Endothelial cell of umbilical vein (primary cell): Measurements from ENCODE around the gene USH1C. TPM values are rescaled to one million over a fixed set of nuclear protein-coding genes. Genes with fewer than 3 reads are reported as not detected.

Source experiments
- BruUV-seq: library from RNA; stranded (reverse); fragments of 400-500 nt; replicated peaks from 2 replicates; lab custom pipeline; 2021; lab: Mats Ljungman, UMichigan
- CTCF ChIA-PET: fragments of 300-600, 350-600 bp; sonication (Branson Sonifier 250); formaldehyde crosslinking; loops from one replicate; lab custom pipeline; 2021; ENCODE audit warnings: antibody characterized with exemption, inconsistent platforms; lab: Charles Lee
- POLR2A ChIA-PET: fragments of 300-600, 350-600 bp; sonication (Branson Sonifier 250); formaldehyde crosslinking; loops from one replicate; lab custom pipeline; 2021; ENCODE audit warnings: antibody characterized with exemption, inconsistent platforms; lab: Charles Lee
- DNase-seq: peaks from one replicate; pipeline ENCODE4 v3.0.0-alpha.2; 2011; ENCODE audit warnings: low read depth, low spot score
- FAIRE-seq: peaks from 2 replicates; lab custom pipeline; 2011; peaks lifted over from hg19 to GRCh38; lab: Jason Lieb, UNC
- H2AFZ ChIP-seq: 2 replicates; pipeline ENCODE4 v1.6.0; 2012; ENCODE audit warnings: low read depth, low read length, control low read depth, inconsistent platforms
- H3K27ac ChIP-seq: 2 replicates; pipeline ENCODE4 v1.5.1; 2011; ENCODE audit warnings: low read depth, mild to moderate bottlenecking, control low read depth, low read length, moderate library complexity; ENCODE audit not compliant: insufficient read depth
- H3K27me3 ChIP-seq, 2 experiments: 2 replicates each; pipeline versions ENCODE4 v1.6.0 to v1.6.1; 2011; ENCODE audit warnings: low read length in 2 of 2, mixed read lengths in 1 of 2; ENCODE audit not compliant: control insufficient read depth in 2 of 2, insufficient read depth in 2 of 2
- H3K36me3 ChIP-seq, 2 experiments: 2 replicates in 1 of 2; 3 replicates in 1 of 2; pipeline ENCODE4 v1.5.1; 2011; ENCODE audit warnings: low read length in 2 of 2, mild to moderate bottlenecking in 1 of 2, moderate library complexity in 1 of 2; ENCODE audit not compliant: control insufficient read depth in 2 of 2, insufficient read depth in 2 of 2; ENCODE audit errors: extremely low read depth in 1 of 2
- H3K4me1 ChIP-seq: 3 replicates; pipeline ENCODE4 v1.5.1; 2011; ENCODE audit warnings: mild to moderate bottlenecking, low read length; ENCODE audit not compliant: control insufficient read depth, insufficient read depth; ENCODE audit errors: extremely low read depth
- H3K4me2 ChIP-seq: 2 replicates; pipeline ENCODE4 v1.6.1; 2011; ENCODE audit warnings: low read length, control low read depth, mixed read lengths; ENCODE audit not compliant: insufficient read depth
- H3K4me3 ChIP-seq, 3 experiments: fragments of 200-600 bp in 1 of 3; sonication (generic), shearing (Covaris generic) in 1 of 3; replicated peaks in 1 of 3; 2 replicates each; pipeline ENCODE4 v1.5.1; 2011 to 2016; ENCODE audit warnings: control low read depth in 3 of 3, low read length in 3 of 3, mild to moderate bottlenecking in 2 of 3, inconsistent platforms in 1 of 3, low read depth in 1 of 3, moderate library complexity in 1 of 3; ENCODE audit not compliant: insufficient read depth in 1 of 3
- H3K79me2 ChIP-seq: 2 replicates; pipeline ENCODE4 v1.6.0; 2012; ENCODE audit warnings: low read length, inconsistent platforms; ENCODE audit not compliant: control insufficient read depth, insufficient read depth
- H3K9ac ChIP-seq: replicated peaks from 2 replicates; pipeline ENCODE3; 2011; ENCODE audit warnings: low read length, control low read depth; ENCODE audit not compliant: insufficient read depth; ENCODE audit errors: extremely low read depth
- H3K9me1 ChIP-seq: replicated peaks from 3 replicates; pipeline ENCODE4 v1.6.0; 2011; ENCODE audit warnings: mild to moderate bottlenecking, low read length; ENCODE audit not compliant: control insufficient read depth, insufficient read depth; ENCODE audit errors: extremely low read depth
- H3K9me3 ChIP-seq: replicated peaks from 2 replicates; pipeline ENCODE4 v1.5.1; 2012; ENCODE audit warnings: low read length, inconsistent platforms; ENCODE audit not compliant: control insufficient read depth, insufficient read depth
- H4K20me1 ChIP-seq: replicated peaks from 2 replicates; pipeline ENCODE3; 2011; ENCODE audit warnings: mild to moderate bottlenecking, low read length; ENCODE audit not compliant: control insufficient read depth, insufficient read depth; ENCODE audit errors: extremely low read depth
- EZH2 ChIP-seq: IDR thresholded peaks from 2 replicates; pipeline ENCODE4 v1.6.1; 2012; ENCODE audit warnings: borderline replicate concordance, low read depth, mild to moderate bottlenecking, moderate library complexity, low read length, inconsistent platforms; ENCODE audit not compliant: severe bottlenecking
- FOS ChIP-seq: IDR thresholded peaks from 2 replicates; pipeline ENCODE4 v1.6.1; 2011; ENCODE audit warnings: mild to moderate bottlenecking, low read length, moderate library complexity, borderline replicate concordance; ENCODE audit not compliant: insufficient read depth
- GATA2 ChIP-seq: IDR thresholded peaks from 2 replicates; pipeline ENCODE4 v1.7.0; 2011; ENCODE audit warnings: low read depth, mild to moderate bottlenecking, moderate library complexity, mixed read lengths, low read length; ENCODE audit not compliant: insufficient read length, insufficient read depth
- JUN ChIP-seq: IDR thresholded peaks from 2 replicates; pipeline ENCODE4 v1.6.1; 2011; ENCODE audit warnings: borderline replicate concordance, low read depth; ENCODE audit not compliant: insufficient read length, insufficient read depth
- MYC ChIP-seq: IDR thresholded peaks from one replicate; pipeline ENCODE4 v1.6.1; 2011; ENCODE audit warnings: mild to moderate bottlenecking, low read depth, low read length
- POLR2A ChIP-seq: IDR thresholded peaks from 2 replicates; pipeline ENCODE4 v1.6.1; 2012; ENCODE audit warnings: low read depth, mild to moderate bottlenecking, control low read depth, low read length
- POLR2AphosphoS5 ChIP-seq: IDR thresholded peaks from 2 replicates; pipeline ENCODE4 v1.6.1; 2012; ENCODE audit warnings: low read depth, mild to moderate bottlenecking, control low read depth, low read length, moderate library complexity; ENCODE audit not compliant: insufficient read depth
- dilution Hi-C: fragments of 300-500 bp; cut with MboI; formaldehyde crosslinking; loops from one replicate; pipeline ENCODE4 v1.15.0; 2019; ENCODE audit warnings: low sequenced_read_pairs; ENCODE audit not compliant: extremely low pct_ligation_motif_present
- intact Hi-C: fragments of 100-400 bp; cut with micrococcal nuclease; formaldehyde crosslinking; loops from one replicate; pipeline ENCODE4 v1.10.0; 2022
- polyA plus RNA-seq, 4 experiments: library from polyadenylated mRNA; depleted of rRNA in 3 of 4; stranded (reverse) in 3 of 4; unstranded in 1 of 4; fragments of >200 nt; gene quantifications; 2 replicates each; pipeline versions ENCODE4 v1.2.1 to v1.2.3, GENCODE V29; 2011 to 2012; ENCODE audit warnings: missing spikeins in 1 of 4
- total RNA-seq: library from RNA; stranded (reverse); gene quantifications from 2 replicates; pipeline ENCODE4 v1.2.3, GENCODE V29; 2021
- TF ChIP-seq, protein P1 (sequence below): IDR thresholded peaks from 2 replicates; pipeline ENCODE4 v1.6.1; 2011; ENCODE audit not compliant: insufficient read depth, insufficient read length
- TF ChIP-seq, protein P2 (sequence below), 2 donors: IDR thresholded peaks; 1 replicate in 1 of 2; 2 replicates in 1 of 2; pipeline ENCODE4 v1.5.1; 2011; ENCODE audit warnings: low read length in 2 of 2, mild to moderate bottlenecking in 2 of 2, moderate library complexity in 2 of 2, control low read depth in 1 of 2, inconsistent platforms in 1 of 2, low read depth in 1 of 2; ENCODE audit not compliant: insufficient read depth in 1 of 2; ENCODE audit errors: extremely low read depth in 1 of 2

USH1C gene
- total and polyA plus RNA-seq, 2 donors (not counting 3 experiments of a cell fraction or from before 2014, with no cell fraction given) = not detected

DNA sequence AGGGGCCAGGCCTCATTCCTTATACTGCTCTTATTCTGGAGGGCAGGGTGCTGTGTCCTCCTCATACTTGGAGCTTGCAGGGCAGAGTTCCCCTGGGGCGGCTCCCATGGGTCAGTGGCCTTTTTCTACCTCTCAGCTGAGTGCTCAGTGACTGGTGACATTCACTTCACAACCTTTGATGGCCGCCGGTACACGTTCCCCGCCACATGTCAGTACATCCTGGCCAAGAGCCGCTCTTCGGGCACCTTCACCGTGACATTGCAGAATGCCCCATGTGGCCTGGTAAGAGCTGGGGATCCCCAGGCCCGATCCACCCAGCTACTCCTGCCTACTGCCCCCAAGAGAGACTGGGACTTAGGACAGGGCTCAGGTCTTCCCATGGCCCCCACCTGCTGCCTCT, 17.3 kb upstream of the USH1C start:
- dilution Hi-C loops = no loop called here
- ChIA-PET CTCF (no interaction called here), POLR2A (no interaction called here)
- Histone ChIP-seq H3K9ac (no peak overlapping the region), H3K4me1 (no peaks in the 10 kb centered on the region), H2AFZ (no peak overlapping the region), H3K36me3 (no peaks in the 10 kb centered on the region), H3K79me2 (no peaks in the 10 kb centered on the region), H3K9me1 (no peaks in the 10 kb centered on the region), H3K9me3 (no peaks in the 10 kb centered on the region), H4K20me1 (no peaks in the 10 kb centered on the region), H3K4me2 (no peak overlapping the region), H3K4me3 (no peak overlapping the region), H3K27me3 (no peaks in the 10 kb centered on the region), H3K27ac (no peak overlapping the region)
- intact Hi-C loops = no loop called here
- BruUV-seq = no TSS peak
- TF ChIP-seq FOS = no peak
- no peak for TF ChIP-seq EZH2
- TF ChIP-seq, protein P1, sequence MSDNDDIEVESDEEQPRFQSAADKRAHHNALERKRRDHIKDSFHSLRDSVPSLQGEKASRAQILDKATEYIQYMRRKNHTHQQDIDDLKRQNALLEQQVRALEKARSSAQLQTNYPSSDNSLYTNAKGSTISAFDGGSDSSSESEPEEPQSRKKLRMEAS = no peak
- TF ChIP-seq MYC = no peak
- no peak for TF ChIP-seq POLR2A
- no peak for TF ChIP-seq JUN
- TF ChIP-seq GATA2 = no peak
- no peak for TF ChIP-seq POLR2AphosphoS5
- TF ChIP-seq, protein P2, sequence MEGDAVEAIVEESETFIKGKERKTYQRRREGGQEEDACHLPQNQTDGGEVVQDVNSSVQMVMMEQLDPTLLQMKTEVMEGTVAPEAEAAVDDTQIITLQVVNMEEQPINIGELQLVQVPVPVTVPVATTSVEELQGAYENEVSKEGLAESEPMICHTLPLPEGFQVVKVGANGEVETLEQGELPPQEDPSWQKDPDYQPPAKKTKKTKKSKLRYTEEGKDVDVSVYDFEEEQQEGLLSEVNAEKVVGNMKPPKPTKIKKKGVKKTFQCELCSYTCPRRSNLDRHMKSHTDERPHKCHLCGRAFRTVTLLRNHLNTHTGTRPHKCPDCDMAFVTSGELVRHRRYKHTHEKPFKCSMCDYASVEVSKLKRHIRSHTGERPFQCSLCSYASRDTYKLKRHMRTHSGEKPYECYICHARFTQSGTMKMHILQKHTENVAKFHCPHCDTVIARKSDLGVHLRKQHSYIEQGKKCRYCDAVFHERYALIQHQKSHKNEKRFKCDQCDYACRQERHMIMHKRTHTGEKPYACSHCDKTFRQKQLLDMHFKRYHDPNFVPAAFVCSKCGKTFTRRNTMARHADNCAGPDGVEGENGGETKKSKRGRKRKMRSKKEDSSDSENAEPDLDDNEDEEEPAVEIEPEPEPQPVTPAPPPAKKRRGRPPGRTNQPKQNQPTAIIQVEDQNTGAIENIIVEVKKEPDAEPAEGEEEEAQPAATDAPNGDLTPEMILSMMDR (IDR thresholded peaks at IDR 0.05; ENCODE audit: extremely low read depth in 1 of 2, insufficient read depth in 1 of 2, low read depth in 1 of 2, low read length in 2 of 2) = no peak
- no peak for DNase-seq
- no peak for FAIRE-seq
